ENCODE data around the gene CCNA2. TPM values are rescaled to one million over a fixed set of nuclear protein-coding genes. Genes with fewer than 3 reads are reported as not detected.

The CCNA2 gene
- total RNA-seq, 8 experiments from 2014 or later: 1.5 to 65.6 (median 4.7) TPM

DNA sequence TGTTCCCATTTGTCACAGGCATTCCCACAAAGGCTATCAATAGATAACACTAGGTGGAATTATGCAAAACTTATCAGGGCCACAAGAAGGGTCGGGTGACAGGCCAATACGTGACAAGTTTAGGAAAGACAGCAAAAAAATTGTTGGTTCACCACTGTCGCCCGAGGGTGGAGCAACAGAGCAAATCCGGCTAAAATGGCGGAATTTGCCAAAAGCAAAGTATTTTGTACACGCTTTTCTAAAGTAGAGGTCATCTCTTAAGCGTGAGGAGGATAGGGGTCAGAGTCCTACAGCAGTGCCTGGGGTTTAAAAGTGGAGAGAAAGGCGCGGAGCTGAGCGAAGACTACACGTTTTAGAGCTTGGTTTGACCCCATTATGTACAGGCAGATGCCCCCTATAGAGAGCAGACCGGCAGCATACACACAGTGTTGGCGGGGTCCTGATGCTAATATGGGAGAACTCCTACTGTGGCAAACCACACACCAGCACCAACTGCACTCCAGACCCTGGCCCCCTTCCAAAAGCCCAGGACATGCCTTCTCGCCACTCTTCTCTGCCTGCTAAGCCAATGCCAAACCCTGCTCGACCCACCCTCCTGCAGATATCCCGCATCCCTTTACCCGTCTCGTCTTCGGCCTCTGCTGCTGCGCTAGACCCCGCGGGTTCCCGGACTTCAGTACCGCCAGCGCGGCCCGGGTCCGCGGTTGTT lies 733 bp downstream of the CCNA2 start:
- H3K4me1 ChIP-seq (replicated peaks in 1 of 2): no peaks in the 10 kb centered on the region
- in situ Hi-C loops (cut with MboI; ENCODE audit: low pct_unique_long_range_greater_than_20kb in 2 of 9, low sequenced_read_pairs in 9 of 9, unreplicated experiment in 9 of 9): no loop called here
- H3K4me3 ChIP-seq: peak overlapping the region; percentile 38 to 55 (median 48)
- peak overlapping the region in 1 of 2 donors; percentile 28 for H3K27ac ChIP-seq
- peak in 6 of 8 experiments; percentile 2 to 36 (median 8) for ATAC-seq (replicated peaks in 6 of 8)
- 0 to 10% (median 0%) methylated on average over 1 to 25 of the region's 30 CpGs; no CpG with 5 or more reads in 1 of the 10 experiments for WGBS, 10 experiments

- ATAC-seq (replicated peaks in 6 of 8): no peak
- Histone ChIP-seq H3K4me3 (peak overlapping the region in 1 of 5 donors; percentile 55), H3K27ac (no peak overlapping the region), H3K4me1 (replicated peaks in 1 of 2) (no peaks in the 10 kb centered on the region)
- in situ Hi-C loops (cut with MboI; ENCODE audit: low pct_unique_long_range_greater_than_20kb in 2 of 9, low sequenced_read_pairs in 9 of 9, unreplicated experiment in 9 of 9): no loop called here
- 43 to 80% (median 60%) methylated on average over 1 of the region's 1 CpG; no CpG with 5 or more reads in 5 of the 10 experiments for WGBS, 10 experiments
Measured at GRCh38 chr4:121822047-121822446, 1.6 kb downstream of the CCNA2 start.

- no peak for ATAC-seq (replicated peaks in 6 of 8)
- H3K4me1 ChIP-seq (replicated peaks in 1 of 2): no peaks in the 10 kb centered on the region
- in situ Hi-C loops (cut with MboI; ENCODE audit: low pct_unique_long_range_greater_than_20kb in 2 of 9, low sequenced_read_pairs in 9 of 9, unreplicated experiment in 9 of 9): no loop called here
- H3K4me3 ChIP-seq: no peak overlapping the region
- no peak overlapping the region for H3K27ac ChIP-seq
- WGBS, 10 experiments: 0 to 100% (median 67%) methylated on average over 1 of the region's 1 CpG; no CpG with 5 or more reads in 3 of the 10 experiments
Measured at GRCh38 chr4:121819216-121819965, 4.3 kb downstream of the CCNA2 start.

DNA sequence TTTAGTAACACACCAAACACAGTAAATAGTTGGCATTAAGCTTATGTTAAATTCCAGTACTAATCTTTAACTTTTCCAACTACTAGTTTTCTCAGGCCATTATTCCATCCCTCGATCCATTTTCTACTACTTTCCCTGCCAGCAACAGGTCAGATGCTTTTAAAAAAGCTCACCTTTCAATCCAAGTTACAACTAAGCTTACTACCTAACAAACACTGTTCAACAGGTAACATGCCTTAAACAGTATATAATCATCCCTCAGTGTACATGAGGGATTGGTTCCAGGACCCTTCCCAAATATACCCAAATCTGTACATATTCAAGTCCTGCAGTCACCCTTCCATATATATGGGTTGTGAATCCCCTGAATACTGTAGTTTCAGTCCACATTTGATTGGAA lies 5.5 kb downstream of the CCNA2 start:
- H3K4me3 ChIP-seq: no peak overlapping the region
- H3K4me1 ChIP-seq (replicated peaks in 1 of 2): no peaks in the 10 kb centered on the region
- in situ Hi-C loops (cut with MboI; ENCODE audit: low pct_unique_long_range_greater_than_20kb in 2 of 9, low sequenced_read_pairs in 9 of 9, unreplicated experiment in 9 of 9): no loop called here
- ATAC-seq (replicated peaks in 6 of 8): no peak
- no peak overlapping the region for H3K27ac ChIP-seq
- WGBS, 10 experiments: 80 to 100% (median 100%) methylated on average over 1 of the region's 1 CpG; no CpG with 5 or more reads in 3 of the 10 experiments

DNA sequence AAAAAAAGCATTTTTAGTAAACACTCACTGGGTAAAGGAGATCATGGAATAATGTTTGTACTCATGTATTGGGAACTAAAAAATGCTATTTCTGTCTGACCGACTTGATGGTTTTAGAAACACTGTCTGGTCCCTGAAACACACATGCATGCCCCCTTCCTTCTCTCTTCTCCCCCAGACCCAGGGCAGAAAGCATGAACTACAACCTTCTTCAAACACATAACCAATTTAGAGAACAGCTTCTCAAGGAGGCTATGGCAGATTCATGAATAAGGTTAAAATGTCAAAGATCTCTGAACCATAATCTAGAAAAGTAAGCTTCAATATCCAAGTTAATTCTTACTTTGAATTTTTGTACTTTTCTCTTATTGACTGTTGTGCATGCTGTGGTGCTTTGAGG lies 6.0 kb downstream of the CCNA2 start:
- H3K27ac ChIP-seq: no peak overlapping the region
- WGBS, 10 experiments: 14 to 100% (median 86%) methylated on average over 1 of the region's 1 CpG; no CpG with 5 or more reads in 3 of the 10 experiments
- in situ Hi-C loops (cut with MboI; ENCODE audit: low pct_unique_long_range_greater_than_20kb in 2 of 9, low sequenced_read_pairs in 9 of 9, unreplicated experiment in 9 of 9): no loop called here
- no peak for ATAC-seq (replicated peaks in 6 of 8)
- H3K4me3 ChIP-seq: no peak overlapping the region
- H3K4me1 ChIP-seq (replicated peaks in 1 of 2): no peaks in the 10 kb centered on the region

- Histone ChIP-seq H3K27ac (no peak overlapping the region), H3K4me1 (replicated peaks in 1 of 2) (no peaks in the 10 kb centered on the region), H3K4me3 (no peak overlapping the region)
- 33 to 95% (median 91%) methylated on average over 1 to 3 of the region's 3 CpGs; no CpG with 5 or more reads in 1 of the 10 experiments for WGBS, 10 experiments
- no peak for ATAC-seq (replicated peaks in 6 of 8)
- in situ Hi-C loops (cut with MboI; ENCODE audit: low pct_unique_long_range_greater_than_20kb in 2 of 9, low sequenced_read_pairs in 9 of 9, unreplicated experiment in 9 of 9): no loop called here
Measured at GRCh38 chr4:121817006-121817405, 6.7 kb downstream of the CCNA2 start.

DNA sequence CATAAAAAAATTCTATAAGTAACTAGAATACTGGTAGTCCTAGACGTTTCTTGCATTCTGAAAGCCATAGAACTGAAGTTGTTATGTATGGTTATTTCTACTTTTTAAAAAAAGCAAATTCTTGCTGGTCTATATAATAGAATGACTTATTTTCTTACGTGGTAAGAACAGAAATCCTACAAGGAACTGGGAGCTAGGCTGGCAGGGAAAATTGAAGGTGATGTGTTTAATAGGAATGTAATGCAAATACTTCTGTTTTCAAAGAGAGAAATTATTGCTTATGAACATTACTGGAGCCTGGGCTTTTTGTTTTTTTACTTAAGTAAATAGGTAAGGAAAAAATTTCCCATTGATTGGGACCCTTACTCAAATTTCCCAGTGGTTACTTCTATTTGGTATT lies 8.9 kb downstream of the CCNA2 start:
- WGBS, 10 experiments: 64 to 100% (median 96%) methylated on average over 1 to 2 of the region's 2 CpGs; no CpG with 5 or more reads in 2 of the 10 experiments
- Histone ChIP-seq H3K4me1 (replicated peaks in 1 of 2) (no peaks in the 10 kb centered on the region), H3K27ac (no peak overlapping the region), H3K4me3 (no peak overlapping the region)
- in situ Hi-C loops (cut with MboI; ENCODE audit: low pct_unique_long_range_greater_than_20kb in 2 of 9, low sequenced_read_pairs in 9 of 9, unreplicated experiment in 9 of 9): no loop called here
- no peak for ATAC-seq (replicated peaks in 6 of 8)

DNA sequence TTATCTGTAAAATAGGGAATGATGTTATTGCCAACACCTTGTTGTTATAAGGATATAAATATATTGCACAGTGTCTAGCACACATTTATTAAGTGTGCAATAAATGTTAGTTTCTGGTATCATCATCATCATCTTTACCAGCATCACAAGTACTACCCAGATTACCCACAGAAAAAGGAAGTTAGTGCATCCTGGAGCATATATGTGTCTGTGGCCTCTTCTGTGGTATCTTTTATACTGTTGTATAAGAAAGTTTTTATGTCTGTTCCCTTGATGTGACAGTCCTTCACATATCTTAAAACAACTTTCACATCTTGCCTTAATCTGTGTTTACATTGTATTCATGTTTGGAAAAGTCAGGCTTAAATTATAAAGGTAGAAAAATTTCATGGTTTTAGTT lies 12.6 kb downstream of the CCNA2 start:
- no peaks in the 10 kb centered on the region for H3K4me1 ChIP-seq (replicated peaks in 1 of 2)
- H3K27ac ChIP-seq: no peak overlapping the region
- in situ Hi-C loops (cut with MboI; ENCODE audit: low pct_unique_long_range_greater_than_20kb in 2 of 9, low sequenced_read_pairs in 9 of 9, unreplicated experiment in 9 of 9): no loop called here
- ATAC-seq (replicated peaks in 6 of 8): no peak
- no peak overlapping the region for H3K4me3 ChIP-seq

DNA sequence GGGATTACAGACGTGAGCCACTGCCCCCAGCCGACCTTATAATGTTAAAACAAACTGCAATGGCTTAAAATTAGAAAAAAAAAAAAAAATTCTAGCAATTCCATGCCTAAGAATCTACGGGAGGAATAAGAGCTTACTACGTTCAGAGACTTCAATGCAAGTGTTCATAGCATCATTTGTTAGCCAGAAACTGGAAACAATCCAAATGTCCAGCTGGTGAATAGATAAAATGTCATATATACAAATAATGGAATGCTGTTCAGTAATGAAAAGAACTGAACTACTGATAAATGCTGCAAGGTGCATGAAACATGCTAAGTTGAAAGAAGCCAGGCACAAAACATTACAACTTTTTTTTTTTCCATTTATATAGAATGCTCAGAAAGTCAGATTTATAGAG lies 17.3 kb downstream of the CCNA2 start:
- 89 to 100% (median 95%) methylated on average over 1 to 4 of the region's 4 CpGs for WGBS, 10 experiments
- Histone ChIP-seq H3K4me1 (replicated peaks in 1 of 2) (peaks cover 4 to 7% of the 10 kb centered on the region in 2 donors), H3K27ac (no peak overlapping the region), H3K4me3 (no peak overlapping the region)
- in situ Hi-C loops (cut with MboI; ENCODE audit: low pct_unique_long_range_greater_than_20kb in 2 of 9, low sequenced_read_pairs in 9 of 9, unreplicated experiment in 9 of 9): no loop called here
- ATAC-seq (replicated peaks in 6 of 8): no peak

DNA sequence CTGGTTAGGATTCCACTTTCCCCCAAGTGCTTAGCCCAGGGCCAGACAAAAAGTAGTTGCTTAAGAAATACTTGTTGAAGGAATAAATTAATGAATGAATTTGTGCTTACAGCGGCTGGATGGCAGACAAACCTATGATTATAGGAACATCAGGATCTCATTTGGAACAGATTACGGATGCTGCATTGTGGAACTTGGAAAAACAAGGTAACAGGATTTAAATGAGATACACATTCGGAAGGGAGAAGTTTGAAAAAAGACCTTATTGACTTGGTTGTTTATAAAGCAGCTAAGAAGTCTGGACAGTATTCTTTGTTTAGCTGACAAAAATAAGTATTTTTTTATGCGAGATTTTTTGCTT lies 22.0 kb downstream of the CCNA2 start:
- Histone ChIP-seq H3K27ac (no peak overlapping the region), H3K4me3 (peak overlapping the region; percentile 65 to 93 (median 81)), H3K4me1 (replicated peaks in 1 of 2) (peaks cover 7 to 10% of the 10 kb centered on the region in 2 donors)
- ATAC-seq (replicated peaks in 6 of 8): no peak
- in situ Hi-C loops (cut with MboI; ENCODE audit: low pct_unique_long_range_greater_than_20kb in 2 of 9, low sequenced_read_pairs in 9 of 9, unreplicated experiment in 9 of 9): no loop called here
- 0 to 18% (median 8%) methylated on average over 2 to 4 of the region's 4 CpGs for WGBS, 10 experiments

DNA sequence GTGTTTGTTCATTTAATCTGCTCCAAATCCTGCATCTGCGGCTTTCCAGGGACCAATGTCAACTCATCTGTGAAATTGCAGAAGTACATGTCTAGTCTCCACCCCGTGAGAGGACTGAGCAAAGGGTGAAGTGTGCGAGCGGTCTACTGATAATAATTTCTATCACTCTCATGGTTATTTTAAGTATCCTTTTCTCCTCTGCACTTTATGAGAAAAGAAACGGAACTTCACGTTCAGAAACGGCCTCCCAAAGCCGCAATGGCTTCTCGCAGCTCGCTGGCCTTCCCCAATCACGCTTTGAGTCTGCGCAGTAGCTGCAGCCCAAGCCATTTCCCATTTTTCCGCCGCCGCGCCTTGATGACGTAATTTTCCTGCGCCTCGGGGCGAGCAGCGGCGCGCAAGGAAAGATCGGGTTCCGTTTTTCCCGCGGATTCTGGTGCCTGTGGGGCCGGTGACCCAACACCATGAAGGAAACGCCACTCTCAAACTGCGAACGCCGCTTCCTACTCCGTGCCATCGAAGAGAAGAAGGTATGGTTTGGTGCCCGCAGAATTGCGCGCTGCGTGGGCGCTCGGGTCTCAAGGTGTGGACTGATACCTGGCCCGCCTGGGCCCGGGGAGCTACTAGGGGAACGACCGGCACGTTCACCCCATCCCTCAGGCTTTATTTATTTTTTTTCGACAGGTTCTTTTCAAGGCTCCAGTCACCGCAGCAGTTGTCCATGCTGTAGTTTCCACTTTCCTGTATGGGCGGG lies 22.5 kb downstream of the CCNA2 start, which contains the start of gene EXOSC9:
TSS of gene EXOSC9 (plus strand) at position 363 of the 754 bp plus-strand sequence. CDS start at position 465, 102 bp downstream.
- ATAC-seq (replicated peaks in 6 of 8): peak; percentile 87 to 94 (median 92)
- WGBS, 10 experiments: 0 to 3% (median 0%) methylated on average over 1 to 43 of the region's 48 CpGs
- Histone ChIP-seq H3K27ac (peak within 1 kb of the TSS; percentile 83 to 88), H3K4me1 (replicated peaks in 1 of 2) (peaks cover 7 to 14% of the 10 kb centered on the region in 2 donors), H3K4me3 (peak within 1 kb of the TSS; percentile 65 to 93 (median 81))
- in situ Hi-C loops (cut with MboI; ENCODE audit: low pct_unique_long_range_greater_than_20kb in 2 of 9, low sequenced_read_pairs in 9 of 9, unreplicated experiment in 9 of 9): no loop called here

DNA sequence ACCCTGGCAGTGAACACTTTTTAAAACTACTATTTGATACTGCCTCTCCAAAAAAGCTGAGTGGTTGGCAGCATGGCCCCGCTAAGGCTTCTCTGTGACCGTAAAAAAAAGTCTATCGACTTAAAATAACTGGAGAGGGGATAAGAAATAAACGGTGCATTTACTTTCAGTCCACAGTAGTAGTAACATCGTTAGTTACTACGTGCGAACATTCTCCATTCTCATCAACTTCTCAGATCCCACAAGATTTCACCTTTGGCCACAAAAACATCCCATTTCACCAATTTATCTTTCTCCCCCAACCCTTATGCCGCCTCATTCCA lies 23.1 kb downstream of the CCNA2 start:
- WGBS, 10 experiments: 43 to 66% (median 54%) methylated on average over 5 to 7 of the region's 8 CpGs; no CpG with 5 or more reads in 2 of the 10 experiments
- H3K4me3 ChIP-seq: peak overlapping the region; percentile 65 to 93 (median 81)
- H3K4me1 ChIP-seq (replicated peaks in 1 of 2): peaks cover 10 to 18% of the 10 kb centered on the region in 2 donors
- peak; percentile 7 to 18 (median 13) for ATAC-seq (replicated peaks in 6 of 8)
- in situ Hi-C loops (cut with MboI; ENCODE audit: low pct_unique_long_range_greater_than_20kb in 2 of 9, low sequenced_read_pairs in 9 of 9, unreplicated experiment in 9 of 9): no loop called here
- H3K27ac ChIP-seq: peak overlapping the region; percentile 83 to 88

All from motor neuron (in vitro differentiated cells).